22Rv1 (cell line): ENCODE measurements around the gene FAM76A.

Source experiments
- CTCF ChIP-seq: fragments of 450-650 bp; IDR thresholded peaks from 2 replicates; pipeline ENCODE4 v1.5.1; 2017; ENCODE audit warnings: mild to moderate bottlenecking
- ZFX ChIP-seq: fragments of 450-650 bp; IDR thresholded peaks from 2 replicates; pipeline ENCODE4 v1.6.1; 2017; ENCODE audit warnings: antibody characterized with exemption, borderline replicate concordance

GRCh38 chr1:27705545-27705944 is 20.2 kb upstream of the FAM76A start:
- TF ChIP-seq CTCF = no peak
- TF ChIP-seq ZFX = no peak
